ENCODE measurements around the gene PIBF1.

DNA sequence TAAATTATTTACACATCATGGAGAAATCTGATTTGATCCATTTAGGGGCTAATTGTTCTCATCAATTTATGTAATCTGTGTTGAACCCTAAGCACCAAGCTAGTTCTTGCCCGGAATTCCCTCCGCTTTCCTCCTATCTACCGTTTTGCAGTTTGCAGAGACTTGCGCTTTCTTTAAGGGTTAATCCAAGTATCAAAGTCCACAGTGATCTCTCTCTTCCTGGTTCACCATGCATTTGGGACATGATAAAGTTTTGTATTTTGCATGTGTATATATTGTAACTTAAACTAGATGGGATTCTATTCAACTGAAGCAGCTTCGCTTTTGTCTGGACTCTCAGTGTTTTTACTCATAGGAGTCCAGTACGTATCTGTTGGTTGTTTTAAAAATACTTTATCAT, 263.1 kb downstream of the PIBF1 start:
- TF ChIP-seq, protein P1, sequence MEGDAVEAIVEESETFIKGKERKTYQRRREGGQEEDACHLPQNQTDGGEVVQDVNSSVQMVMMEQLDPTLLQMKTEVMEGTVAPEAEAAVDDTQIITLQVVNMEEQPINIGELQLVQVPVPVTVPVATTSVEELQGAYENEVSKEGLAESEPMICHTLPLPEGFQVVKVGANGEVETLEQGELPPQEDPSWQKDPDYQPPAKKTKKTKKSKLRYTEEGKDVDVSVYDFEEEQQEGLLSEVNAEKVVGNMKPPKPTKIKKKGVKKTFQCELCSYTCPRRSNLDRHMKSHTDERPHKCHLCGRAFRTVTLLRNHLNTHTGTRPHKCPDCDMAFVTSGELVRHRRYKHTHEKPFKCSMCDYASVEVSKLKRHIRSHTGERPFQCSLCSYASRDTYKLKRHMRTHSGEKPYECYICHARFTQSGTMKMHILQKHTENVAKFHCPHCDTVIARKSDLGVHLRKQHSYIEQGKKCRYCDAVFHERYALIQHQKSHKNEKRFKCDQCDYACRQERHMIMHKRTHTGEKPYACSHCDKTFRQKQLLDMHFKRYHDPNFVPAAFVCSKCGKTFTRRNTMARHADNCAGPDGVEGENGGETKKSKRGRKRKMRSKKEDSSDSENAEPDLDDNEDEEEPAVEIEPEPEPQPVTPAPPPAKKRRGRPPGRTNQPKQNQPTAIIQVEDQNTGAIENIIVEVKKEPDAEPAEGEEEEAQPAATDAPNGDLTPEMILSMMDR (IDR thresholded peaks at IDR 0.05), result no peak
- TF ChIP-seq EZH2 (IDR thresholded peaks at IDR 0.05) (no peak), EZH2phosphoT487 (IDR thresholded peaks at IDR 0.05) (no peak)
